Raji (cell line): Measurements from ENCODE around the gene PPHLN1.

Source experiments
- POLR2A ChIP-seq: IDR thresholded peaks from 2 replicates; pipeline ENCODE4 v1.6.1; 2011; ENCODE audit warnings: low read depth, low read length, control low read depth; ENCODE audit not compliant: insufficient read depth

PPHLN1 gene

DNA sequence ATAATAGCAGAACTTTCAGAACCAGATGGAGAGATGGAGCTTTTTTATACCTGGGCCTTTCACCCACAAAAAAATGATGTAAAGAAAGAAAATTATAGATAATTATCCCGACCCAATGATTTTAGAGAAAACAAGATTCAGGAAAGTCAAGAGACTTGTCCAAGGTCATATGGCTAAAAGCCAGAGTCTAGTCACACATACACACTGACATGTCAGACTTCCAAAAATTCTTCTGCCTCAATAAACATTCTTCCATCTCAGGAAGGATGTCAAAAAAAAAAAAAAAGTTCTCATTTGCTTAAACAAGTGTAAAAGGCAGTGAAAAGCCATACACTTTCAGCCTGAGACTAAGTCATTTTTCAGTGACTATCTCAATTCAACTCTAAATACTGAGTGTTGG, 147.6 kb downstream of the PPHLN1 start:
- no peak for TF ChIP-seq POLR2A

DNA sequence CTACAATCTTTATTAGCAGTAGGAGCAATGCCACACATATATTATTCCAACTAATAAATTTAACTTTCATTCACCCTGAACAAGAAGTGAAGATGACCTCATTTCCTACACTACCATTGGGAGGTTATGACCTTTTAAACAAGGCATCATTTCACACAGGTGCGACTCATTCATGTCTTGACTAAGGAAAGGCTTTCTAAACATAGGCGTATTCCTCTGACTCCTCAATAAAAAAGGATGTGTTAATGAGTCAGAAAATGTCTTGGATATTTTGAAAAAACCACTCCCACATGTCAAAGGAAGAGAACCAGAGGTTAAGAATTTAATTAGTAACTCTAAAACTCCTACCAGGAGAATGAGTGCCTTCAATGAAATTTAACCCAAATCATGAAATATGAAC, 148.4 kb downstream of the PPHLN1 start:
- TF ChIP-seq POLR2A = no peak

DNA sequence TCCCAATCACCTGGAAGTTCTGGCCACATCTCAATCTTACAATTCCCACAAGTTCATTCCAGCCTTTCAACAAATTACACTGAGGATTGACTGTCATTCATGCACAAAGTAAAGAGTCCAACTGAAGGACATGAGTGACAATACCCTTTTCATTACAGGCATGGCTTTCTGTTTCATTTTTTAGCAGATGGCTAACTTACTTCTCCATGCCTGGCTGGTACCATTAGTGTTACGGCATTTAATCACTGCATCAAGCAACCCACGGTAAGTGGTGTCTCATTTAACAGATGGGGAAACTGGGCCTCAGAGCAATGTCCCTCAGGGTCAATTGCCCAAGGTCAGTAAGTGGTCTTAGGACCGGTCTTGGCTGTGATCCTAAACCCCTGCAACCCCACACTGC, 149.1 kb downstream of the PPHLN1 start:
- TF ChIP-seq POLR2A = no peak

DNA sequence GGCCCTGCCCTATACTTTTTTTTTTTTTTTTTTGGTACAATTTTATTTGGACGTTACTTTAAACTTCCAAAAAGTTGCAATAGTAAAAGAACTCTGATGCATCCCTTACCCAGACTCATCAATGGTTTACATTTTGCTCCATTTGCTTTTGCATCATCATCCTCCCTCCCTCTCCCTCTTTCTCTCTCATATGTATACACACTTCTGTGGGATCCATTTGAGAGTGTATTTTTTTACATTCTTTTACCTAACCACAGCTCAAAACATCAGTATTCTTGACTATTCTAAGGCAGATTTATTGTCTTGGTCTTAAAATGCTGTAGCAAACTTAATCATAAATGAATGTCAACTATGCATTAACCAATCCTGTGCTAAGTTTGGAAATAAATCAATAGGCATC, 152.0 kb downstream of the PPHLN1 start:
- no peak for TF ChIP-seq POLR2A

DNA sequence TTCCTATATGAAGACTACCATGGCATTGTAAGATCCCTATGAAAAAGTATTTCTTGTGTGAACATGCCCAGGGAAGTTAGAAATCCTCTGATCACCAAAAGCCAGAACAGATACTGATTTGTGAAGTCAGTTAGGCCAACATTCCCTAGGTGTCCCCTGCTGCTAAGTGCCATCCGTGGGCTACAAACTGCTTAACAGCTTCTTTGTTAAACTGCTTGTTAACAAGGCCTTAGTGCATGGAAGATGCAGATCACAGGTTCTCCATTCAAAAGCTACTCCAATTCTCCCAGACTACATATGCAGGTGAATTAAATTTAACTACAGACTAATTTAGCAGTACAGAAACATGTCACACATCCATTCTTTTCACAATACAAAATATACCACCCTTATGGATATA, 155.4 kb downstream of the PPHLN1 start:
- no peak for TF ChIP-seq POLR2A

DNA sequence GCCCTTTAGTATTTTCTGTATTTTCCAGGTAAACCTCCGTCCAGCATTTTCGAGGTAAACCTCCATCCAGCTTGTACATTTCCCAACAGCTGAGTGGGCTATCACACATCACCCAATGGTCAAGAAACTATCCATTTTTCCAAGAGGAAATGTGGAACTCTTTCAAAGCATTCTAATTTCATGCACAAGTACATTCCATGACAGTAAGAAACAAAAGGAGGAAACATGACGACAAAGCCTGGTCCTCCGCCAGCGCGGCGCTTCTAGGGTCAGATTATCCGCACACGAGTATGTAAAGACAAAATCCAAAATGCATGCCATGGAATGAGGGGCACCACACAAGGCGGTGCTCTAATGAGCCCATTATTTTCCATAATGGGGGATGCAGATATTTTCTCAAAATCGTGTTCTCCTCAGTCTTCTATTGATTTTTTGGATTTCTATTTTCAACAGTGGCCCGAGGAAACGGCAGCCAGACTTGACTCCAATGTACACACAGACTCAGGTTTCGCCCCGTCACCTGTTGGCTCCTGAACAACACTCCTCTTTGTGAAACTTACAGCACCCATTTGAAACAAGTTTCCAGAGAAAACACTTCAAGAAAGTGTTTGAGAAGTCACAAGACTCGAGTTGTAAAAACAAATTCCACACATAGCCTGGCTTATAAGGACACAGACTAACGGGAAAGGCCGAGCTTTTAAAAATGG, 156.2 kb downstream of the PPHLN1 start:
- TF ChIP-seq POLR2A = no peak

DNA sequence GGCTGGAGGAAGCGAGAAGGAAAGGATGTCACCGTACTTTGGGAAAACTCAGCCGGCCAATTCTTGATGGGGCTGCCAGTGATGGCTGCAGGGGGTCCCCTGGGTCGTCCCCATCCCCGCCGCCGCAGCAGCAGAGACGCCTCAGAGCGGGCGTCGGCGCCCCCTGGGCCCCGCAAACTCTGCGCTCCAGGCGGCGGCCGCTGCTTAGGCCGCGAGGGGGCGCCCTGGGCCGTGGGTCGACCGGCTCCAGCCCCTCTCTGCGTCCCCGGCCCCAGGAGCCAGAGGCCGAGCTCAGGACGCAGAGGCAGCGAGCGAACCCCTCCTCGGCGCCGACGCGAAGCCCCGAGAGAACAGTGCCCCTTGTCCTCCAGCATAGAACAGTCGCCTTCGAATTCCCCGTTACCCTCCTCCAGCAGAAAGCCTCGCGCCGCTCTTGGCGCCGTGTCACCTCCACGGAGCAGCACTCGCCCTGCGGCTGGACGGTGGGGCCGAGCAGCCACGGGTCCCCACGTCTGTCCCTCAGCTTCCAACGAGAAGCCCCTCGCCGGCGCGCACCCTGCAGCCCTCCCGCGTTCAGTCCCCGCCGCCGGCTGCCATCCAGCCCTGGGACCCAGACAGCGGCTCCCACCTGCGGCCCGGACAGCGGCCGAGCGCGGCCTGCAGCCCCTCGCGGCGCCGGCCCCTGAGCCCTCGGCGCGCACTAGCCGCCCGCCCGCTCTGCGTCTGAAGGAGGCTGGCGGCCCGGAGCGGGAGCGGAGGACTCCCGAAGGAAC, 157.0 kb downstream of the PPHLN1 start:
- TF ChIP-seq POLR2A = no peak

DNA sequence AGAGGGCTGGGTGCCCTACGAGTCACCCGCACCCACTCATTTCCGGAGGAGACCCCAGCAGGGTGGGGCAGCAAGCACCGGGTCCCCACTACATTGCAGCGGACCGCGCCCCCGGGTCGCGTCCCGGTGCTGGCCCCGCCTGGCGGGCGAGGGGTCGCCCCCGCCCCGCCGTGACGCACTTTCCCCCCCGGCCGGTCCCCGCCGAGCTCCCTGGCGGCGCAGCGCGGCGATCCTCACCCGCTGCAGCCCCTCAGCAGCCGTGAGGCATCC, 157.5 kb downstream of the PPHLN1 start:
- TF ChIP-seq POLR2A = no peak

DNA sequence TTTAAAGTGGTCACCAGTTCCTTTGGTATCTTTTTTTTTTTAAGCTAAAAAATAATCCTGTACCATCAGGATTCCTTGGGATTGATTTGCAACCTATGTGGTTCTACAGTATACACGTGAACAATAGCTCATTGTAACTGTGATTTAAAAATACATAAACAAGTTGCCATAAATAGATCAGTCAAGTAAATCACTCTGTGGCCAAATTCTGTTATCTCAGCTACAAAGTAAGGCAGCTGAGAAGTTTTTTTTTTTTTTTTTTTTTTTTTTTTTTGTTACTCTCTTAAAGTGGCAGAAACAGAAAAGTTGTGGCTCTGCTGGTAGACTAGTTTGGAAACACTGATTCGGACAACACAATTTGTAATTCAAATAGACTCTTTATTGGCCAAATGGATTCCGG, 159.0 kb downstream of the PPHLN1 start:
- no peak for TF ChIP-seq POLR2A

DNA sequence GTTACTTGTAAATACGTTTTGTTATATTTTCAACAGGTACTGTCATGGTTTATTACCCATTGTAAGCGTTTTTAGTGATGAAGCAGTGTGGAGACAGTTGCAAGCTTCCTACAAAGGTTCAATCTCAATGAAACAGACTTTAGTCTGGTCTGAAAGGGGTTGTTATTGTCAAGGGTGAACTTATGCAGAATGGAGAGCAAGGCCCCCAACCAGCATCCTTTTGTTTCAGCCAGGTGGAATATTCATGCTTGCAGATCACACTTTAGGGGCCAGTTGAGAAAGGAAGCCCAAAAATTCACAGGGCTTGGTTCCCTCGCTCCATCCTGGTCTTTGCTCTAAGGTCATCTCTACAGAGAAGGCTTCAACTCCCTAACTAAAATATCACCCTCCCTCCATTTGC, 159.9 kb downstream of the PPHLN1 start:
- no peak for TF ChIP-seq POLR2A

DNA sequence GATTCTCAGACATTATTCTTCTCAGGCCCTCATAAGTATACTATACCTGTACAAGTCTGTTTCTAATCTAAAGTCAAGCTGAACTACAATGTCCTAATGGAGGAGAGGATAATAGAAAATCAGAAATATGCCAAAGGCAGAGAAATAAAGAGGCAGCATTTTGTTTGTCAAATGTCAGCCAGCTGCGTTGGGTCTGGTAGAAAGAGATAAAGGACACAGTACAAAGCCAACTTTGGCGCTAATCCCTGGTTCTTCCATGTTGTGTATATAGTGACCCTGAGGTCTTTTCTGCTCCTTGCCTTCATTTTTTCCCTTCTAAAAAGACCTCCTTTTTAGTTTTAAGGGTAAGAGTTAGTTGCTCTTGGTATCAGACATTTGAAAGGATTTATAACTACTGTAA, 160.4 kb downstream of the PPHLN1 start:
- TF ChIP-seq POLR2A = no peak

DNA sequence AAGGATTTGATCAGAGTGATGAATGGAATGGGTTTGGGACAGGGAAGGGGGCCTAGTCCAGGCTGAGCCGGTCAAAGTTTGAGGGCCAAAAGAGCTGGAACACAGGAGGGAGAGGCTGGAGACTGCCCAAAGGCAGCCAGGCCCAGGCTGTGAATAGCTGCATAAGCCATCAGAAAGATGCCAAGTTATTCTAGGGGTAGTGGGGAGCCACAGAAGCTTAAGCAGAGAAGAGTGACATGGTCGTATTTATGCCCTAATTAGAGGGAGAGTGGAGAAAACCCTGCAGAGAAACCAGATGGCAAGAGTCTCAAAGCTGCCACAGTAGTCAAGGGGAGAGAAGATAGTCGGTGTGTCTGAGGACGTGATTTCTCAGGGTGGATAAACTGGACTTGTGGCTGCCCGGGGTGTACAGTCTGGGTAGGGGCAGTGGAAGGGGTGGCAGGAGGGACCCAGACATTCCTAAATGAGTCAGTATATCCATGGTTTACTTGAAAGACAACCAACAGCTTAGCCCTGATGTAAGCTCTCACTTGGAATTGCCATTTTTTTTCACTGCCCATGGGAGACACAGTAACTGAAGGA, 164.4 kb downstream of the PPHLN1 start:
- TF ChIP-seq POLR2A = no peak
